Measurements from ENCODE around the gene EFNA4. TPM values are rescaled to one million over a fixed set of nuclear protein-coding genes. Genes with fewer than 3 reads are reported as not detected.

Gene EFNA4
- total RNA-seq, 1 experiment from 2014 or later = 8.0 TPM

- no peaks in the 10 kb centered on the region for H3K9me3 ChIP-seq (ENCODE audit: control insufficient read depth, insufficient read depth, low read depth, low read length)
- H3K36me3 ChIP-seq (ENCODE audit: control insufficient read depth, insufficient read depth, low read length) = no peaks in the 10 kb centered on the region
- in situ Hi-C loops (cut with HindIII; ENCODE audit: low pct_unique_long_range_greater_than_20kb, low sequenced_read_pairs) (no loop called here), intact Hi-C loops (cut with micrococcal nuclease; ENCODE audit: unreplicated experiment) (no loop called here)
- BruUV-seq (replicated peaks) = no TSS peak
- ChIA-PET CTCF (interaction anchor here (0.6 to 0.8 kb wide), 2 partner anchors 42 to 462 kb away, joined by 3 to 5 read pairs; no protein-coding TSS in a partner anchor), POLR2A (interaction anchor here (0.6 kb wide), 1 partner anchor 41 kb away, joined by 3 read pairs; the partner anchor contains the start of gene ZBTB7B)
- no peak for ATAC-seq
- DNase-seq (ENCODE audit: low read depth, low spot score) = no peak
- no peak overlapping the region for H3K27ac ChIP-seq (ENCODE audit: low read length)
- TF ChIP-seq REST (IDR thresholded peaks at IDR 0.05; ENCODE audit: insufficient read depth in 1 of 2, low read depth in 2 of 2, low read length in 1 of 2) (no peak), POLR2AphosphoS5 (IDR thresholded peaks at IDR 0.05; ENCODE audit: low read depth, low read length) (no peak), TCF7L2 (IDR thresholded peaks at IDR 0.05; ENCODE audit: low read depth, low read length) (no peak), CTCF (IDR thresholded peaks at IDR 0.05) (no peak), SIN3A (IDR thresholded peaks at IDR 0.05; ENCODE audit: borderline replicate concordance, insufficient read depth, low read depth, low read length) (no peak)
- H3K27me3 ChIP-seq (ENCODE audit: control insufficient read depth, insufficient read depth, low read length) = no peaks in the 10 kb centered on the region
- no peak overlapping the region for H3K4me3 ChIP-seq (ENCODE audit: low read depth in 2 of 2, low read length in 2 of 2)
- H3K4me1 ChIP-seq (ENCODE audit: control insufficient read depth, insufficient read depth, low read length) = no peaks in the 10 kb centered on the region
Measured at GRCh38 chr1:155043301-155043702, 20.2 kb upstream of the EFNA4 start.

GRCh38 chr1:155043793-155044192, 19.7 kb upstream of the EFNA4 start:
- TF ChIP-seq POLR2AphosphoS5 (IDR thresholded peaks at IDR 0.05; ENCODE audit: low read depth, low read length) = no peak
- no peak for TF ChIP-seq SIN3A (IDR thresholded peaks at IDR 0.05; ENCODE audit: borderline replicate concordance, insufficient read depth, low read depth, low read length)
- ATAC-seq (no peak), DNase-seq (ENCODE audit: low read depth, low spot score) (no peak)
- H3K27ac ChIP-seq (ENCODE audit: low read length) = no peak overlapping the region
- intact Hi-C loops (cut with micrococcal nuclease; ENCODE audit: unreplicated experiment) = no loop called here
- ChIA-PET POLR2A (interaction anchor here (0.6 kb wide), 1 partner anchor 41 kb away, joined by 3 read pairs; the partner anchor contains the start of gene ZBTB7B), CTCF (interaction anchor here (0.6 to 1.8 kb wide), 4 partner anchors 16 to 462 kb away, joined by 3 to 9 read pairs (median 4); no protein-coding TSS in a partner anchor)
- no peaks in the 10 kb centered on the region for H3K27me3 ChIP-seq (ENCODE audit: control insufficient read depth, insufficient read depth, low read length)
- H3K4me1 ChIP-seq (ENCODE audit: control insufficient read depth, insufficient read depth, low read length) = no peaks in the 10 kb centered on the region
- no peak overlapping the region for H3K4me3 ChIP-seq (ENCODE audit: low read depth in 2 of 2, low read length in 2 of 2)
- no peaks in the 10 kb centered on the region for H3K36me3 ChIP-seq (ENCODE audit: control insufficient read depth, insufficient read depth, low read length)
- H3K9me3 ChIP-seq (ENCODE audit: control insufficient read depth, insufficient read depth, low read depth, low read length) = no peaks in the 10 kb centered on the region
- in situ Hi-C loops (cut with HindIII; ENCODE audit: low pct_unique_long_range_greater_than_20kb, low sequenced_read_pairs) = no loop called here
- BruUV-seq (replicated peaks) = no TSS peak

GRCh38 chr1:155044365-155044764, 19.2 kb upstream of the EFNA4 start:
- Histone ChIP-seq H3K27me3 (ENCODE audit: control insufficient read depth, insufficient read depth, low read length) (no peaks in the 10 kb centered on the region), H3K36me3 (ENCODE audit: control insufficient read depth, insufficient read depth, low read length) (no peaks in the 10 kb centered on the region), H3K4me1 (ENCODE audit: control insufficient read depth, insufficient read depth, low read length) (no peaks in the 10 kb centered on the region), H3K9me3 (ENCODE audit: control insufficient read depth, insufficient read depth, low read depth, low read length) (no peaks in the 10 kb centered on the region), H3K27ac (ENCODE audit: low read length) (no peak overlapping the region), H3K4me3 (ENCODE audit: low read depth in 2 of 2, low read length in 2 of 2) (no peak overlapping the region)
- in situ Hi-C loops (cut with HindIII; ENCODE audit: low pct_unique_long_range_greater_than_20kb, low sequenced_read_pairs) (no loop called here), intact Hi-C loops (cut with micrococcal nuclease; ENCODE audit: unreplicated experiment) (no loop called here)
- BruUV-seq (replicated peaks) = no TSS peak
- ChIA-PET POLR2A (no interaction called here), CTCF (interaction anchor here (0.7 to 1.8 kb wide), 5 partner anchors 11 to 41 kb away, joined by 3 to 13 read pairs (median 5); no protein-coding TSS in a partner anchor)
- no peak for ATAC-seq
- TF ChIP-seq TCF7L2 (IDR thresholded peaks at IDR 0.05; ENCODE audit: low read depth, low read length) (no peak), POLR2AphosphoS5 (IDR thresholded peaks at IDR 0.05; ENCODE audit: low read depth, low read length) (no peak), SIN3A (IDR thresholded peaks at IDR 0.05; ENCODE audit: borderline replicate concordance, insufficient read depth, low read depth, low read length) (no peak), CTCF (IDR thresholded peaks at IDR 0.05) (no peak), REST (IDR thresholded peaks at IDR 0.05; ENCODE audit: insufficient read depth in 1 of 2, low read depth in 2 of 2, low read length in 1 of 2) (no peak)
- DNase-seq (ENCODE audit: low read depth, low spot score) = no peak
